Measurements from ENCODE around the gene FBH1. TPM values are rescaled to one million over a fixed set of nuclear protein-coding genes. Genes with fewer than 3 reads are reported as not detected.

The FBH1 gene
- total RNA-seq, 1 donor from 2014 or later, result 51.7 TPM

DNA sequence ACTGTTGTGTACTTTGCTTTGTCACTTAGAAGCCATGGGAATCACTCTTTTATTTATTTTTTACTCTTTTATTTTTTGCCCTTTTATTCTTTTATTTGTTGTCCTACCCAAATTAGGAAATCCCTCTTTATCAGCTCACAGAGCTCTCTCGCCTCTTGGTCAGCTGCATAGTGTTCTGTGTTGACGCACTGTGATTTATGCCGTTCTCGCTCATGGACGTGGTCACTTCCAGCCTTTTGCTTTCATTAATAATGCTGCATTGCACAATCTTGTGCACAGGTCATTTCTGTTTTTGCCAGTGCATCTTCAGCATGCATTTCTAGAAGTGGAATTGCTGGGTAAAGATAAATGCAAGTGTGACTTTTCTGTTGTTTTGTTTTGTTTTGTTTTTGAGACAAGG, 42.3 kb downstream of the FBH1 start:
- Histone ChIP-seq H3K36me3 (ENCODE audit: control insufficient read depth in 3 of 3, insufficient read depth in 3 of 3, low read length in 3 of 3) (peaks cover 48 to 62% (median 49%) of the 10 kb centered on the region in 3 donors), H3K4me1 (ENCODE audit: control insufficient read depth in 3 of 3, insufficient read depth in 3 of 3, low read length in 3 of 3) (no peaks in the 10 kb centered on the region), H3K9ac (ENCODE audit: low read depth in 1 of 3, low read length in 3 of 3) (no peak overlapping the region), H3K27me3 (ENCODE audit: control insufficient read depth in 3 of 3, insufficient read depth in 3 of 3, low read length in 3 of 3) (no peaks in the 10 kb centered on the region), H3K4me3 (ENCODE audit: low read length in 3 of 3) (no peak overlapping the region), H3K9me3 (ENCODE audit: control insufficient read depth in 3 of 3, low read length in 3 of 3) (no peaks in the 10 kb centered on the region), H3K27ac (ENCODE audit: low read depth, low read length) (no peak overlapping the region)

DNA sequence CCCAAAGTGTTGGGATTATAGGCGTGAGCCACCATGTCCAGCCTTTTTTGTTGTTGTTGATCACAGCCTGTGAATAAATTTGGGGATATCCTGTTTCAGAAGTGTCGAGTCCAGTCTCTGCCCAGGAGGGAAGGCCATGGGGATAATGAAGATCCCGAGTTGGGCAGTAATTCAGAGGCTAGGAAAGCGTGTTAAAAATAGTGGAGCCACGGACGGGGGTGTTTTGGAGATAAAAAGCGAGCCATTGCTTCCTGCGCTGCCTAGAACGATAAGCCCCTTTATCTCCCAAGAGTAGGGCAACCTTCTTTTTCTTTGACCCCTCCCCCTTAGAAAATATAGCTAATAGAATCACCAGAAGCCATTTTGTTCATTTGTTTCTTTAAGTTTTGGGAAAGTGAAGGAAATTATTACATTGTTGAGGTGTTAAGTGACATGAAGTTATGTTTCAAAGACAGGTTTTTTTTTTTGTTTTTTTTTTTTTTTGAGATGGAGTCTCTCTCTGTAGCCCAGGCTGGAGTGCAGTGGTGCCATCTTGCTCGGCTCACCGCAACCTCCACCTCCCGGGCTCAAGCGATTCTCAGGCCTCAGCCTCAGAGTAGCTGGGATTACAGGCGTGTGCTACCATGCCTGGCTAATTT, 44.0 kb downstream of the FBH1 start:
- Histone ChIP-seq H3K4me3 (ENCODE audit: low read length in 3 of 3) (no peak overlapping the region), H3K36me3 (ENCODE audit: control insufficient read depth in 3 of 3, insufficient read depth in 3 of 3, low read length in 3 of 3) (peaks cover 49 to 65% (median 49%) of the 10 kb centered on the region in 3 donors), H3K27ac (ENCODE audit: low read depth, low read length) (no peak overlapping the region), H3K9ac (ENCODE audit: low read depth in 1 of 3, low read length in 3 of 3) (no peak overlapping the region), H3K9me3 (ENCODE audit: control insufficient read depth in 3 of 3, low read length in 3 of 3) (no peaks in the 10 kb centered on the region), H3K27me3 (ENCODE audit: control insufficient read depth in 3 of 3, insufficient read depth in 3 of 3, low read length in 3 of 3) (no peaks in the 10 kb centered on the region), H3K4me1 (ENCODE audit: control insufficient read depth in 3 of 3, insufficient read depth in 3 of 3, low read length in 3 of 3) (no peaks in the 10 kb centered on the region)

DNA sequence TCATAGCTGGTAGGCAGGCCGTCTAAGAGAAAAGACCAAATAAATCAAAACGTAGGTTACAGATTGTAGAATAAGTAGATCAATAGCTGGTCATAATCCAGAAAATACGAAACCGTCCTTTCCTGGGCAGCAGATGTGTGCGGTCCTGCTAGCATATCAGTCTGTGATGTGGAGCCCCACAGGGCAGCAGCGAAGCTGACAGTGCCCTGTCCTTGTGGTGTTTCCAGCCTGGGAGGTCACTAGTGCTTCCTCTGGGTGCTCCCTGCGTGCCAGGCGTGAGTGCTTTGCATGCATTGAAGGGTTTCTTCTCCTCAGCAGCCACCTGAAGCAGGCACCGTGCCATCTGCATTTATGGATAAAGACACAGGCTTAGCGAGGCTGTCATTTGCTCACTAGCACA, 45.6 kb downstream of the FBH1 start:
- H3K27ac ChIP-seq (ENCODE audit: low read depth, low read length), result no peak overlapping the region
- no peak overlapping the region for H3K9ac ChIP-seq (ENCODE audit: low read depth in 1 of 3, low read length in 3 of 3)
- no peaks in the 10 kb centered on the region for H3K9me3 ChIP-seq (ENCODE audit: control insufficient read depth in 3 of 3, low read length in 3 of 3)
- no peaks in the 10 kb centered on the region for H3K4me1 ChIP-seq (ENCODE audit: control insufficient read depth in 3 of 3, insufficient read depth in 3 of 3, low read length in 3 of 3)
- no peaks in the 10 kb centered on the region for H3K27me3 ChIP-seq (ENCODE audit: control insufficient read depth in 3 of 3, insufficient read depth in 3 of 3, low read length in 3 of 3)
- peaks cover 34 to 51% (median 41%) of the 10 kb centered on the region in 3 donors for H3K36me3 ChIP-seq (ENCODE audit: control insufficient read depth in 3 of 3, insufficient read depth in 3 of 3, low read length in 3 of 3)
- no peak overlapping the region for H3K4me3 ChIP-seq (ENCODE audit: low read length in 3 of 3)

DNA sequence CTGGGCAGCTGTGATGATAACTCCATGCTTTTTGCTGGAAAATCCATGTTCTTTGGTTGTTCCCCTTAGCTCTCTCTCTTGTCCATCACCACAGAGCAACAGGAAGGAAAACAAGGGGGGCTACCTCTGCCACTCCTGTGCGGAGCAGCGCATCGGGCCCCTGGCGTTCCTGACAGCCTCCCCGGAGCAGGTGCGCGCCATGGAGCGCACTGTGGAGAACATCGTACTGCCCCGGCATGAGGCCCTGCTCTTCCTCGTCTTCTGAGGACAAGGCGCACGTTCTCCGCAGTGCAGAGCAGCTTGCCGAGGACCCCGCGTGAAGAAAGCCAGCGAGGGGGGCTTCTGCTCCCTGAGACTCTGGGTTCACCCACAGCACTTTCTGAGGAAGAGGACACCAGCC, 47.0 kb downstream of the FBH1 start:
- H3K27me3 ChIP-seq (ENCODE audit: control insufficient read depth in 3 of 3, insufficient read depth in 3 of 3, low read length in 3 of 3), result no peaks in the 10 kb centered on the region
- peaks cover 34 to 45% (median 38%) of the 10 kb centered on the region in 3 donors for H3K36me3 ChIP-seq (ENCODE audit: control insufficient read depth in 3 of 3, insufficient read depth in 3 of 3, low read length in 3 of 3)
- no peak overlapping the region for H3K4me3 ChIP-seq (ENCODE audit: low read length in 3 of 3)
- H3K9me3 ChIP-seq (ENCODE audit: control insufficient read depth in 3 of 3, low read length in 3 of 3), result no peaks in the 10 kb centered on the region
- H3K4me1 ChIP-seq (ENCODE audit: control insufficient read depth in 3 of 3, insufficient read depth in 3 of 3, low read length in 3 of 3), result peaks cover 4 to 5% (median 4%) of the 10 kb centered on the region in 3 donors
- no peak overlapping the region for H3K9ac ChIP-seq (ENCODE audit: low read depth in 1 of 3, low read length in 3 of 3)
- no peak overlapping the region for H3K27ac ChIP-seq (ENCODE audit: low read depth, low read length)

DNA sequence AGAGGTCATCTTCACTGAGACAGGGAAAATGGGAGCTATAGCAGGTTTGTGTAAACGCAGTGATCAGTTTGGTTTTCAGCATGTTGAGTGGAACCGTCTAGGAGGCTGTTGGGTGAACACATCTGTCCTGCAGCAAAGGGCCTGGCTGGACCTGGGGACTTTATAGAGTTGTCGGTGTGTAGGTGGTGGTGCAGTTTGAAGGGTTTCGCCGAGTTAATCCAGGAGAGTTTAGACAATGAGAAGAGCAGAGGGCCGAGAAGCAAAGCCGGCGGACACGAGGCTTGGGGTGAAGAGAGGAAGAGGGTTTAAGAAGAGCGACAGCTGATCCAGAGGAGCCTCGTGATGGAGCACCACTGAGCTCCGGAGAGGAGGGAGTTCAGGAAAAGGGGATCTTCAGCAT, 48.2 kb downstream of the FBH1 start:
- peaks cover 34 to 40% (median 35%) of the 10 kb centered on the region in 3 donors for H3K36me3 ChIP-seq (ENCODE audit: control insufficient read depth in 3 of 3, insufficient read depth in 3 of 3, low read length in 3 of 3)
- no peaks in the 10 kb centered on the region for H3K27me3 ChIP-seq (ENCODE audit: control insufficient read depth in 3 of 3, insufficient read depth in 3 of 3, low read length in 3 of 3)
- no peak overlapping the region for H3K9ac ChIP-seq (ENCODE audit: low read depth in 1 of 3, low read length in 3 of 3)
- H3K4me1 ChIP-seq (ENCODE audit: control insufficient read depth in 3 of 3, insufficient read depth in 3 of 3, low read length in 3 of 3), result peaks cover 9 to 16% (median 12%) of the 10 kb centered on the region in 3 donors
- H3K4me3 ChIP-seq (ENCODE audit: low read length in 3 of 3), result no peak overlapping the region
- H3K27ac ChIP-seq (ENCODE audit: low read depth, low read length), result no peak overlapping the region
- no peaks in the 10 kb centered on the region for H3K9me3 ChIP-seq (ENCODE audit: control insufficient read depth in 3 of 3, low read length in 3 of 3)

DNA sequence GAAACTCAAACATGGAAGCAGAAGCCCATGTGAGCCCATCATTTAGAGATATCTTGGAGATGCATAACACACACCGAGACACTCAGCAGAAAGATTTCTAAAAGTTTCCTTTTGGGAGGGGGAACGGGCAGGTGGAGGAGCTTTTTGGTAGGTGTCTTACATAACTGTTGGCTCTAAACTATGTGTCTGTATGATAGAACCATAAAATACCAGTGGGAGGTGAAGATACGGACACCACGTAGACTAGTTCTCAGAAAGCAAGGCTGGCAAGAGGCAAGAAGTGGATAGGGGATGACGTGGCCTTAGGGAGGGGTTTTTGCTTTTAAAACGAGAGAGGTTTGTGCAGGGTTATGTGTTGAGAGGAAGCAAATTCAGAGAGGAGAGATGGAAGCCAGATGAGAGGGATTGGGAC, 50.8 kb downstream of the FBH1 start:
- no peak overlapping the region for H3K27ac ChIP-seq (ENCODE audit: low read depth, low read length)
- no peaks in the 10 kb centered on the region for H3K9me3 ChIP-seq (ENCODE audit: control insufficient read depth in 3 of 3, low read length in 3 of 3)
- no peaks in the 10 kb centered on the region for H3K27me3 ChIP-seq (ENCODE audit: control insufficient read depth in 3 of 3, insufficient read depth in 3 of 3, low read length in 3 of 3)
- H3K4me3 ChIP-seq (ENCODE audit: low read length in 3 of 3), result no peak overlapping the region
- no peak overlapping the region for H3K9ac ChIP-seq (ENCODE audit: low read depth in 1 of 3, low read length in 3 of 3)
- peaks cover 31 to 35% (median 32%) of the 10 kb centered on the region in 3 donors for H3K4me1 ChIP-seq (ENCODE audit: control insufficient read depth in 3 of 3, insufficient read depth in 3 of 3, low read length in 3 of 3)
- H3K36me3 ChIP-seq (ENCODE audit: control insufficient read depth in 3 of 3, insufficient read depth in 3 of 3, low read length in 3 of 3), result peaks cover 25 to 29% (median 26%) of the 10 kb centered on the region in 3 donors

DNA sequence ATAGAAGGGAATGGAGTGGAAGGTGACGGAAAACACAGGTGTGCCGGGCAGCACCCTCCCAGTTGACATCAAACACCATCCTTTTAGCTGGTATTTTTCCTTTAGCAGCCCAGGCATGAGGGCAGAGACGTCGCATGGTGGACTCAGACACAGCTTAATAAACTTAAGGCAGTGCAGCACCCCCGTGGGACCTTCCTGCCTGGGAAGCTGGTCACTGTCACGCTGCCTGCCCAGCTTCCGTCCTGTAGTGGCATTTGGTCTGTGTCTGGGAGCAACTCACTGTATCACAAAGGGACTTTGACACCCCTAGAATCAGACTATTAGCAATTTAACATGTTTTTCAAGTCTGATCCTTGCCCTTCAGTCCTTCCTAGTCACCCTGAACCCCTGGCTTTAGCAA, 51.5 kb downstream of the FBH1 start:
- no peak overlapping the region for H3K9ac ChIP-seq (ENCODE audit: low read depth in 1 of 3, low read length in 3 of 3)
- H3K36me3 ChIP-seq (ENCODE audit: control insufficient read depth in 3 of 3, insufficient read depth in 3 of 3, low read length in 3 of 3), result peaks cover 19 to 23% (median 21%) of the 10 kb centered on the region in 3 donors
- H3K27me3 ChIP-seq (ENCODE audit: control insufficient read depth in 3 of 3, insufficient read depth in 3 of 3, low read length in 3 of 3), result no peaks in the 10 kb centered on the region
- no peaks in the 10 kb centered on the region for H3K9me3 ChIP-seq (ENCODE audit: control insufficient read depth in 3 of 3, low read length in 3 of 3)
- H3K4me1 ChIP-seq (ENCODE audit: control insufficient read depth in 3 of 3, insufficient read depth in 3 of 3, low read length in 3 of 3), result peaks cover 34 to 39% (median 38%) of the 10 kb centered on the region in 3 donors
- peak overlapping the region; percentile 57 for H3K27ac ChIP-seq (ENCODE audit: low read depth, low read length)
- H3K4me3 ChIP-seq (ENCODE audit: low read length in 3 of 3), result no peak overlapping the region

DNA sequence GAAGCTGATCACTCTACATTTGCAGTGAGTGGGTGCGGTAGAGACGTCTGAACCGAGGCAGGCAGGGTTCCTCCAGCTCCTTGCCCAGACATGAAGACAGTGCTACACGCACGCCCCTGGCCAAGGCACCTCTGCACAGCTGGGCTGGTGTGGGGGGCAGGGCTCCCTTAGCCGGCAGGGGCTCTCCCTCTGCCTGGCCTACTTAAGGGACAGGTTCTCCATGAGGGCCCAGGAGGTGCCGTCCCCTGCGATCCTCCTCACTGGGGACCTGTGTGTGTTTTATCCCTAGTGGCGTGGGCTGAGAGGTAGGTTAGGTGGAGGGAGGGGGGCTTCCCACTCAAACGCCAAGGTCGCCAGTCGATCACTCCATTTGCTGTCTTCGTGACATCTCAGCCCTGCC, 52.0 kb downstream of the FBH1 start:
- no peak overlapping the region for H3K4me3 ChIP-seq (ENCODE audit: low read length in 3 of 3)

DNA sequence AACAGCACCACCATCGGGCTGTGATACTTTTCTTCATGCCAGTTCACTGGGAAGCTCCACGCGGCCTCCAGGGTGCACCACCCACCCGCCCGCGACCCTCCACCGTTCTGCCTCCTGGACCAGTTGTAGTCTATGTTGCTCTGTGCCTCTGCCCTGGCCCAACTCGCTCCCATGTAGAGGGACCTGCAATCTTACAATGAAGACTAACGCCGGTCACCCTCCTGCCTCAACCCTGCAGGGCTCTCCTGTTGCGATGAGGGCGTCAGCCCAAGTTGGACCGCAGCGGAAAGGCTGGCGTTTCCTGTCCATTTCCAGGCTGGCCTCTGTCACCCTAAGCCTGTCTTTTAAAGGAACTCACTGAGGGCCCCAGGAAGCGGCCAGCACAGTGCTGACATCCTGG, 52.4 kb downstream of the FBH1 start:
- H3K27me3 ChIP-seq (ENCODE audit: control insufficient read depth in 3 of 3, insufficient read depth in 3 of 3, low read length in 3 of 3), result no peaks in the 10 kb centered on the region
- peaks cover 34 to 41% (median 39%) of the 10 kb centered on the region in 3 donors for H3K4me1 ChIP-seq (ENCODE audit: control insufficient read depth in 3 of 3, insufficient read depth in 3 of 3, low read length in 3 of 3)
- H3K4me3 ChIP-seq (ENCODE audit: low read length in 3 of 3), result no peak overlapping the region
- H3K9me3 ChIP-seq (ENCODE audit: control insufficient read depth in 3 of 3, low read length in 3 of 3), result no peaks in the 10 kb centered on the region
- H3K36me3 ChIP-seq (ENCODE audit: control insufficient read depth in 3 of 3, insufficient read depth in 3 of 3, low read length in 3 of 3), result peaks cover 12 to 15% (median 14%) of the 10 kb centered on the region in 3 donors
- H3K27ac ChIP-seq (ENCODE audit: low read depth, low read length), result peak overlapping the region; percentile 57
- peak overlapping the region in 1 of 3 donors; percentile 8 for H3K9ac ChIP-seq (ENCODE audit: low read depth in 1 of 3, low read length in 3 of 3)

More for the DNA sequence above, 52.0 kb downstream of the FBH1 start:
- Histone ChIP-seq H3K9ac (ENCODE audit: low read depth in 1 of 3, low read length in 3 of 3) (peak overlapping the region in 2 of 3 donors; percentile 16 to 25), H3K9me3 (ENCODE audit: control insufficient read depth in 3 of 3, low read length in 3 of 3) (no peaks in the 10 kb centered on the region), H3K4me1 (ENCODE audit: control insufficient read depth in 3 of 3, insufficient read depth in 3 of 3, low read length in 3 of 3) (peaks cover 34 to 41% (median 39%) of the 10 kb centered on the region in 3 donors), H3K36me3 (ENCODE audit: control insufficient read depth in 3 of 3, insufficient read depth in 3 of 3, low read length in 3 of 3) (peaks cover 15 to 19% (median 17%) of the 10 kb centered on the region in 3 donors), H3K27me3 (ENCODE audit: control insufficient read depth in 3 of 3, insufficient read depth in 3 of 3, low read length in 3 of 3) (no peaks in the 10 kb centered on the region), H3K27ac (ENCODE audit: low read depth, low read length) (peak overlapping the region; percentile 57)

DNA sequence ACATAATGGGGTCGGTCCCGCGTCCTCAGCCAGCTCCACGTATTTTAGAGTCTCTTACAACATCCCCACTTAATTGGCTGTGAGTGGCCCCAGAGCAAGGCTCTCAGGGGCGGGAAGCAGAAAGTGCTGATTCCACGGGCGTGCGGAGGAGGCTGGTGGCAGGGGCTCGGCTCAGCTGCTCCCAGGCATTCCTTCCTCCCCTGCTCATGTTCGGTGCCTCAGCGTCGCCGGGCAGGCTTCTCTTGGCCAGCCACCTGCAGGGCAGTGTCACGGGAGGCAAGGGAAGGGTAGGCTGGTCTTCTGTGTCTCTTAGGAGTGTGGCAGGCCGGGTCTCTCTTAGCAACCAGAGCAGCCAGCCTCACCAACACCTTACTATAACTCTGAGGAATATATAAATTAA, 53.5 kb downstream of the FBH1 start:
- Histone ChIP-seq H3K4me1 (ENCODE audit: control insufficient read depth in 3 of 3, insufficient read depth in 3 of 3, low read length in 3 of 3) (peaks cover 34 to 41% (median 39%) of the 10 kb centered on the region in 3 donors), H3K4me3 (ENCODE audit: low read length in 3 of 3) (peak overlapping the region; percentile 23 to 54 (median 27)), H3K36me3 (ENCODE audit: control insufficient read depth in 3 of 3, insufficient read depth in 3 of 3, low read length in 3 of 3) (peaks cover 2 to 4% (median 3%) of the 10 kb centered on the region in 3 donors), H3K27ac (ENCODE audit: low read depth, low read length) (peak overlapping the region; percentile 91), H3K27me3 (ENCODE audit: control insufficient read depth in 3 of 3, insufficient read depth in 3 of 3, low read length in 3 of 3) (no peaks in the 10 kb centered on the region), H3K9me3 (ENCODE audit: control insufficient read depth in 3 of 3, low read length in 3 of 3) (no peaks in the 10 kb centered on the region), H3K9ac (ENCODE audit: low read depth in 1 of 3, low read length in 3 of 3) (peak overlapping the region; percentile 54 to 65 (median 57))

All from skeletal muscle tissue (tissue), 4 donors.